ENCODE data around the gene MUC20.

The MUC20 gene

DNA sequence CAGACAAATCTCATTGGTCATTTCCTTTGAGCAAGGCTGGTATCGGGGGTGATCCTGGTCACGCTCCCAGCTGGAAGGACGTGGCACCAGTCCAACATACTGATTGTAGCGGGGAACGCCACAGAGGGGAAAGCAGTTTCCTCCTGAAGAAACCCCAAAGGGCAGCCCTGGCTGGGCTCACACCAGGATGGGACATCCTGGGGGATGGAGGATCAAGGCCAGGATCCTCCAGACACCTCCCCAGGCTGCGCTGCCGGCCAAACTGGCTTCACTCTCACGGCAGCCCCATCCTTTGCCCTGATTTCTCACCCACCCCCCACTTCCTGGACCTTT is 36.6 kb downstream of the MUC20 start:
- Histone ChIP-seq H3K4me1 (ENCODE audit: insufficient read depth, low read length) (no peaks in the 10 kb centered on the region; the same call in 1 of the 2 replicates), H3K79me2 (ENCODE audit: insufficient read depth, low read length) (no peaks in the 10 kb centered on the region), H3K27ac (ENCODE audit: low read length) (no peak overlapping the region), H3K9ac (ENCODE audit: low read depth, low read length) (no peak overlapping the region), H3K27me3 (ENCODE audit: insufficient read depth, low read length, poor library complexity) (no peaks in the 10 kb centered on the region), H3K4me3 (ENCODE audit: low read depth in 1 of 2, low read length in 2 of 2) (no peak overlapping the region), H3K36me3 (ENCODE audit: insufficient read depth, low read length) (no peaks in the 10 kb centered on the region), H3K9me3 (ENCODE audit: insufficient read depth, low read length, severe bottlenecking) (no peaks in the 10 kb centered on the region), H2AFZ (ENCODE audit: low read depth, low read length) (no peak overlapping the region), H3K4me2 (ENCODE audit: insufficient read depth, low read length) (no peak overlapping the region), H4K20me1 (ENCODE audit: insufficient read depth, low read length) (no peaks in the 10 kb centered on the region)
- no peak for TF ChIP-seq EZH2 (IDR thresholded peaks at IDR 0.05; ENCODE audit: borderline replicate concordance, low read depth, low read length, severe bottlenecking)
- TF ChIP-seq, protein P1, sequence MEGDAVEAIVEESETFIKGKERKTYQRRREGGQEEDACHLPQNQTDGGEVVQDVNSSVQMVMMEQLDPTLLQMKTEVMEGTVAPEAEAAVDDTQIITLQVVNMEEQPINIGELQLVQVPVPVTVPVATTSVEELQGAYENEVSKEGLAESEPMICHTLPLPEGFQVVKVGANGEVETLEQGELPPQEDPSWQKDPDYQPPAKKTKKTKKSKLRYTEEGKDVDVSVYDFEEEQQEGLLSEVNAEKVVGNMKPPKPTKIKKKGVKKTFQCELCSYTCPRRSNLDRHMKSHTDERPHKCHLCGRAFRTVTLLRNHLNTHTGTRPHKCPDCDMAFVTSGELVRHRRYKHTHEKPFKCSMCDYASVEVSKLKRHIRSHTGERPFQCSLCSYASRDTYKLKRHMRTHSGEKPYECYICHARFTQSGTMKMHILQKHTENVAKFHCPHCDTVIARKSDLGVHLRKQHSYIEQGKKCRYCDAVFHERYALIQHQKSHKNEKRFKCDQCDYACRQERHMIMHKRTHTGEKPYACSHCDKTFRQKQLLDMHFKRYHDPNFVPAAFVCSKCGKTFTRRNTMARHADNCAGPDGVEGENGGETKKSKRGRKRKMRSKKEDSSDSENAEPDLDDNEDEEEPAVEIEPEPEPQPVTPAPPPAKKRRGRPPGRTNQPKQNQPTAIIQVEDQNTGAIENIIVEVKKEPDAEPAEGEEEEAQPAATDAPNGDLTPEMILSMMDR (IDR thresholded peaks at IDR 0.05; ENCODE audit: borderline replicate concordance, extremely low read depth, low read length, poor library complexity, severe bottlenecking), result no peak
- no peak for DNase-seq
- ATAC-seq (ENCODE audit: insufficient read depth, low read depth), result no peak

DNA sequence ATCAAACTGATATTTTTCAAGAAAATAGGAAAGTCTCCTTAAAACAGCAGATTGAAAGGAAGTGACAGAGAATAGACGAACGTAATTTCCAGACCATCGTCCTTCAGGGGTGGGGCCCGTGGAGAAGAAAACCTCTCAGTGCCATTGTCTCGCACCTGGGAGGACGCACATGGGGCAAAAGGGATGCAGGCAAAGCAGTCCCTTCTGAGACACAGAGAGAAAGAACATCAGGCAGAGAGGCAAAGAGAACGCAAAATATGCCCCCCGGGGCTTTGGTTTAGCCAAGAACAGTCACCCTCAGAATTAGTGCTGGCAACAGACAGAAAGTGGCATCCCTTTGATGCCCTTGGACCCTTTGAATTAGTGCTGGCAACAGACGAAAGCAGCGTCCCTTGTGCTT is 37.0 kb downstream of the MUC20 start:
- ATAC-seq (ENCODE audit: insufficient read depth, low read depth), result no peak
- no peak for DNase-seq
- no peaks in the 10 kb centered on the region; the same call in 1 of the 2 replicates for H3K4me1 ChIP-seq (ENCODE audit: insufficient read depth, low read length)

DNA sequence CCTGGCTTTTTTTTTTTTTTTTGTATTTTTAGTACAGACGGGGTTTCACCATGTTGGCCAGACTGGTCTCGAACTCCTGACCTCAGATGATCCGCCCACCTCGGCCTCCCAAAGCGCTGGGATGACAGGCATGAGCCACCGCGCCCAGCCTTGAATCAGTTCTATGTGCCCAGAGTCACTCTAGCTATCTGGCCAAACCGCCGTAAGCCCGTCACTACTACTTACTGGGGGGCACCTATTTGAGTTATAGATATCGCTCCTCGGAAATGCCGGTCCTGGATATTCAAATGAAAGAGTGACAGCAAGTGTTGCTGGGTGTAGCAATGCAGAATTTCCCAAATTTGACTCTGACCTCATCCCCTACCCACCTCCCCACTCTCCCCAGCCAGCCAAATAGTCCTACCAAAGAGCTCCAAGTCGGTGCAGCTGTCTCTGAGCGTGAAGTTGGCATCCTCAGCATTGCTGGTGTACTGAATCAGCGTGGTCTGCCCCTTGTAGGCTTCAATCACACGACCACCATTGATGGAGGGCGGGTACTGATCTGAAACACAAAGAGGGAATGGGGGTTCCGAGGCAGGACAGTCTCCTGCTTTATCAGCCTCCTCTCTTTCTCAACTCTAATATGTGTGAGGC is 38.1 kb downstream of the MUC20 start:
- Histone ChIP-seq H2AFZ (ENCODE audit: low read depth, low read length) (no peak overlapping the region), H3K36me3 (ENCODE audit: insufficient read depth, low read length) (no peaks in the 10 kb centered on the region), H3K27ac (ENCODE audit: low read length) (no peak overlapping the region), H3K4me2 (ENCODE audit: insufficient read depth, low read length) (no peak overlapping the region), H3K9me3 (ENCODE audit: insufficient read depth, low read length, severe bottlenecking) (no peaks in the 10 kb centered on the region), H3K9ac (ENCODE audit: low read depth, low read length) (no peak overlapping the region), H3K27me3 (ENCODE audit: insufficient read depth, low read length, poor library complexity) (no peaks in the 10 kb centered on the region), H3K4me1 (ENCODE audit: insufficient read depth, low read length) (no peaks in the 10 kb centered on the region; the same call in 1 of the 2 replicates), H3K79me2 (ENCODE audit: insufficient read depth, low read length) (no peaks in the 10 kb centered on the region), H3K4me3 (ENCODE audit: low read depth in 1 of 2, low read length in 2 of 2) (no peak overlapping the region), H4K20me1 (ENCODE audit: insufficient read depth, low read length) (no peaks in the 10 kb centered on the region)
- no peak for DNase-seq
- no peak for ATAC-seq (ENCODE audit: insufficient read depth, low read depth)
- TF ChIP-seq EZH2 (IDR thresholded peaks at IDR 0.05; ENCODE audit: borderline replicate concordance, low read depth, low read length, severe bottlenecking), result no peak
- TF ChIP-seq, protein P1 (IDR thresholded peaks at IDR 0.05; ENCODE audit: borderline replicate concordance, extremely low read depth, low read length, poor library complexity, severe bottlenecking), result no peak

More for the DNA sequence above, 37.0 kb downstream of the MUC20 start:
- Histone ChIP-seq H3K9ac (ENCODE audit: low read depth, low read length) (no peak overlapping the region), H4K20me1 (ENCODE audit: insufficient read depth, low read length) (no peaks in the 10 kb centered on the region), H3K4me2 (ENCODE audit: insufficient read depth, low read length) (no peak overlapping the region), H3K79me2 (ENCODE audit: insufficient read depth, low read length) (no peaks in the 10 kb centered on the region), H3K4me3 (ENCODE audit: low read depth in 1 of 2, low read length in 2 of 2) (no peak overlapping the region), H2AFZ (ENCODE audit: low read depth, low read length) (no peak overlapping the region), H3K27ac (ENCODE audit: low read length) (no peak overlapping the region), H3K9me3 (ENCODE audit: insufficient read depth, low read length, severe bottlenecking) (no peaks in the 10 kb centered on the region), H3K27me3 (ENCODE audit: insufficient read depth, low read length, poor library complexity) (no peaks in the 10 kb centered on the region), H3K36me3 (ENCODE audit: insufficient read depth, low read length) (no peaks in the 10 kb centered on the region)
- TF ChIP-seq EZH2 (IDR thresholded peaks at IDR 0.05; ENCODE audit: borderline replicate concordance, low read depth, low read length, severe bottlenecking), result no peak
- TF ChIP-seq, protein P1 (IDR thresholded peaks at IDR 0.05; ENCODE audit: borderline replicate concordance, extremely low read depth, low read length, poor library complexity, severe bottlenecking), result no peak
